Right atrium auricular region (tissue), 2 donors: ENCODE measurements around the gene UNC80. TPM values are rescaled to one million over a fixed set of nuclear protein-coding genes. Genes with fewer than 3 reads are reported as not detected.

Experiments used
- DNase-seq: peaks from one replicate; pipeline ENCODE4 v3.0.0-alpha.2; 2019; ENCODE audit warnings: low spot score
- H3K27ac ChIP-seq, 2 donors: fragments of 200-600 bp; sonication (generic); 1 replicate in 1 of 2; 2 replicates in 1 of 2; pipeline ENCODE4 v1.5.1; 2016 to 2019
- H3K27me3 ChIP-seq, 2 donors: fragments of 200-600 bp; sonication (generic); one replicate each; pipeline versions ENCODE4 v1.5.1 to v1.6.0; 2017 to 2019
- H3K36me3 ChIP-seq: fragments of 200-600 bp; sonication (generic); one replicate; pipeline ENCODE4 v1.5.1; 2016
- H3K4me1 ChIP-seq, 2 donors: fragments of 200-600 bp; sonication (generic); one replicate each; pipeline versions ENCODE4 v1.5.1 to v1.6.0; 2017 to 2019
- H3K4me3 ChIP-seq, 2 donors: fragments of 200-600 bp; sonication (generic); 1 replicate in 1 of 2; 2 replicates in 1 of 2; pipeline ENCODE4 v1.5.1; 2017 to 2019; ENCODE audit warnings: mild to moderate bottlenecking in 1 of 2, moderate library complexity in 1 of 2
- H3K9me3 ChIP-seq, 2 donors: fragments of 200-600 bp; sonication (generic); one replicate each; pipeline ENCODE4 v1.5.1; 2019
- total RNA-seq, 2 donors: library from RNA; depleted of rRNA; stranded (reverse); fragments of >200 nt; gene quantifications; one replicate each; pipeline ENCODE4 v1.1.0, GENCODE V29; 2016
- TF ChIP-seq, protein P1 (sequence below), 2 donors: fragments of 200-600 bp; sonication (generic); IDR thresholded peaks; one replicate each; pipeline ENCODE4 v1.5.1; 2019; ENCODE audit warnings: antibody characterized with exemption in 2 of 2

The UNC80 gene
- total RNA-seq, 2 donors from 2014 or later: 0.20 TPM; not detected in 1

DNA sequence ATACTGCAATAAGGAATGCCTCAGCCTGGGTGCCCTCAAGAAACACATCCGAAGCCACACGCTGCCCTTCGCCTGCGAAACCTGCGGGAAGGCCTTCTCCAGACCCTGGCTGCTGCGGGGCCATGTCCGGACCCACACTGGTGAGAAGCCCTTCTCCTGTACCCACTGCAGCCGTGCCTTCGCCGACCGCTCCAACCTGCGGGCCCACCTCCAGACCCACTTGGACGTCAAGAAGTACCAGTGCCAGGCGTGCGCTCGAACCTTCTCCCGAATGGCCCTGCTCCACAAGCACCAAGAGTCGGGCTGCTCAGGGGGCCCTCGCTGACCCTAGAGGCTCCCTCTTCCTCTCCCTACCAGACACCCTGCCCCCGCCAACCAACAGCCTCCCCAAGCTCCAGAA is 37.6 kb downstream of the UNC80 start:
- H3K27ac ChIP-seq: no peak overlapping the region
- DNase-seq: no peak
- no peaks in the 10 kb centered on the region for H3K27me3 ChIP-seq
- H3K4me3 ChIP-seq: no peak overlapping the region
- TF ChIP-seq, protein P1, sequence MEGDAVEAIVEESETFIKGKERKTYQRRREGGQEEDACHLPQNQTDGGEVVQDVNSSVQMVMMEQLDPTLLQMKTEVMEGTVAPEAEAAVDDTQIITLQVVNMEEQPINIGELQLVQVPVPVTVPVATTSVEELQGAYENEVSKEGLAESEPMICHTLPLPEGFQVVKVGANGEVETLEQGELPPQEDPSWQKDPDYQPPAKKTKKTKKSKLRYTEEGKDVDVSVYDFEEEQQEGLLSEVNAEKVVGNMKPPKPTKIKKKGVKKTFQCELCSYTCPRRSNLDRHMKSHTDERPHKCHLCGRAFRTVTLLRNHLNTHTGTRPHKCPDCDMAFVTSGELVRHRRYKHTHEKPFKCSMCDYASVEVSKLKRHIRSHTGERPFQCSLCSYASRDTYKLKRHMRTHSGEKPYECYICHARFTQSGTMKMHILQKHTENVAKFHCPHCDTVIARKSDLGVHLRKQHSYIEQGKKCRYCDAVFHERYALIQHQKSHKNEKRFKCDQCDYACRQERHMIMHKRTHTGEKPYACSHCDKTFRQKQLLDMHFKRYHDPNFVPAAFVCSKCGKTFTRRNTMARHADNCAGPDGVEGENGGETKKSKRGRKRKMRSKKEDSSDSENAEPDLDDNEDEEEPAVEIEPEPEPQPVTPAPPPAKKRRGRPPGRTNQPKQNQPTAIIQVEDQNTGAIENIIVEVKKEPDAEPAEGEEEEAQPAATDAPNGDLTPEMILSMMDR (IDR thresholded peaks at IDR 0.05): no peak
- no peaks in the 10 kb centered on the region for H3K36me3 ChIP-seq
- H3K4me1 ChIP-seq: no peaks in the 10 kb centered on the region
- H3K9me3 ChIP-seq: no peaks in the 10 kb centered on the region

DNA sequence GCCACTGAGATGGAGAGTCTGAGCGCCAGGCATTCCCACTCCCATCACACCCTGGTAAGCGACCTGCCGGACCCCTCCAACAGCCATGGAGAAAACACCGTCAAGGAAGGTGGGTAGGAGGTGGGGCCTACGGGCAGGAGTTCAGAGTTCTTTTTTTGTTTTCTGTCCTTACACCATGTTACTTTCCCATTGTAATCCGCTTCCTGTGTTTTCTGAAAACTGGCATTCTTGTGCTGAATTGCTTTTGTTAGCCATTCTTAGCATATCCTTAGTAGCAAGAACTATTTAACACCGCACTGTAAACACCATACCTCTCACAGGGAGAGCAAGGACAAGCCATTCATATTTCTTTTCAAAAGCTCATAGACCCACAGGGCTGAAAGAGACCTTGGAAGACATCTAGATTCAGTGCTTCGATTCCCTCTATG is 46.2 kb downstream of the UNC80 start:
- Histone ChIP-seq H3K9me3 (no peaks in the 10 kb centered on the region), H3K4me1 (no peaks in the 10 kb centered on the region), H3K4me3 (no peak overlapping the region), H3K27ac (no peak overlapping the region), H3K27me3 (no peaks in the 10 kb centered on the region), H3K36me3 (no peaks in the 10 kb centered on the region)
- no peak for DNase-seq
- TF ChIP-seq, protein P1 (IDR thresholded peaks at IDR 0.05): no peak

DNA sequence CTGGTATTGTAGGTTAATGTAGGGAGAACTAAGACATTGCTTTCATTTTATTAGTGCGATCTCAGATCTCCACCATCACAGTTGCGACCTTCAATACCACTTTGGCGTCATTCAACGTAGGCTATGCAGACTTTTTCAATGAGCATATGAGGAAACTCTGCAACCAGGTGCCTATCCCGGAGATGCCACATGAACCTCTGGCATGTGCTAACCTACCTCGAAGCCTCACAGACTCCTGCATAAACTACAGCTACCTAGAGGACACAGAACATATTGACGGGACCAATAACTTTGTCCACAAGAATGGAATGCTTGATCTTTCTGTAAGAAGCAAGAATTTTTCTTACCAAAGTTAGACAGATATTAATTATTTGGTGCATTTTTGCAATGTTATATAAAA is 47.3 kb downstream of the UNC80 start:
- Histone ChIP-seq H3K27ac (no peak overlapping the region), H3K4me1 (no peaks in the 10 kb centered on the region), H3K9me3 (no peaks in the 10 kb centered on the region), H3K4me3 (no peak overlapping the region), H3K27me3 (no peaks in the 10 kb centered on the region), H3K36me3 (no peaks in the 10 kb centered on the region)
- TF ChIP-seq, protein P1 (IDR thresholded peaks at IDR 0.05): no peak
- no peak for DNase-seq

DNA sequence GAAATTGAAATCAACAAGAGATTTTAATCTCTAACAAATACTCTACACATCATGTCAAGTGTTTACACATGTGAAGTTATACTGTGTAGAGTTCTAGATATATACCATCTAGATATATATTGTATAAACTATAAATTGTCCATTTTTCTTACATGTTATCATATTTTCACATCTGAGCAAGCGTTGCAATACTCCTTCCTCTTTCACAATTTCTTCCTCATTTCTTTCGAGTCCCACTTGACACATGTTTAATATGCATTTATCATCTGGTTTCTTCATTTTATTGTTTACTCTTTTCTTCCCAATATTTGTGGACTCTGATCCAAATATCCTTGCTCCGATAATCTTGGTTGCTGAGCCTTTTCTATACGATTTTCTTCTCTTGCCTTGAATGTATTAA is 50.2 kb downstream of the UNC80 start:
- Histone ChIP-seq H3K27ac (no peak overlapping the region), H3K4me3 (no peak overlapping the region), H3K27me3 (no peaks in the 10 kb centered on the region), H3K9me3 (no peaks in the 10 kb centered on the region), H3K4me1 (no peaks in the 10 kb centered on the region), H3K36me3 (no peaks in the 10 kb centered on the region)
- TF ChIP-seq, protein P1 (IDR thresholded peaks at IDR 0.05): no peak
- DNase-seq: no peak

DNA sequence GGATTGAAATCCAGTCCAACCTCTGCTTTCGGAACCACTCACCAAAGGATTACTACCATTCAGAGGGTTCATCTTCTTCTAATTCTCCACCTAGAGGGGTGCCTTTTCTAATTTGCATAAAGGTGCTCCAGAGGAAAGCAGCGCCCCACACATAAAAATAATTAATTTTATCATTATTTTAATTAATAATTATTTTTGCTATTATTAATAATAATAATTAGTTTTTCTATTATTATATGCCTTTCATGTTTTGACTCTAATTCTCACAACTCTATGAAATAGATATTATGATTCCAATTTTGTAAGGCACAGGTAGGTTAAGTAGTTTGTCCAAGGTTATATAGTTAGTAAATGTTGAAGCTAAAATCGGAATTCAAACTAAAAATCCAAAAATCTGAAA is 51.9 kb downstream of the UNC80 start:
- Histone ChIP-seq H3K36me3 (no peaks in the 10 kb centered on the region), H3K27me3 (no peaks in the 10 kb centered on the region), H3K9me3 (no peaks in the 10 kb centered on the region), H3K4me1 (no peaks in the 10 kb centered on the region), H3K27ac (no peak overlapping the region), H3K4me3 (no peak overlapping the region)
- TF ChIP-seq, protein P1 (IDR thresholded peaks at IDR 0.05): no peak
- DNase-seq: no peak

DNA sequence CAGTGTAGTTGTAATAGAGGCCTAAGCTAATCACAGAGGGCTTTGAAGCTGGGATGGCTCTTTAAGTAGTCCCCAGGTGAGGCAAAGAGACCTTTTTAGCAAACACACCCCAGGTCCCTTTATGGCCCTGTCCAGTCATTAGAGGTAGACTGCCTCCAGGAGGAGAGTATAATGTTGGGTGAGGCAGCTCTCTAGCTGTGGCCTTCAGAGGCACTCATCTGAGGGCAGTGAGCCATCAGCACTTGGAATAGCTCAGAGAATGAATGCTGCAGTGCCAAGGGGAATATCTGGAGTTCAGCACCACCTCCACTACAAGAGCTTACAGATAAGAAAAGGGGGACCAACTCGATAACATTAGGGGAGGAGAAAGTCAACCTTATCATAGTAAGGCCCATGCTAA is 52.8 kb downstream of the UNC80 start:
- no peaks in the 10 kb centered on the region for H3K36me3 ChIP-seq
- no peaks in the 10 kb centered on the region for H3K9me3 ChIP-seq
- H3K27me3 ChIP-seq: no peaks in the 10 kb centered on the region
- no peak for DNase-seq
- H3K4me1 ChIP-seq: no peaks in the 10 kb centered on the region
- no peak overlapping the region for H3K27ac ChIP-seq
- no peak overlapping the region for H3K4me3 ChIP-seq
- TF ChIP-seq, protein P1 (IDR thresholded peaks at IDR 0.05): no peak
